Measurements from ENCODE around the gene SLC6A9. TPM values are rescaled to one million over a fixed set of nuclear protein-coding genes. Genes with fewer than 3 reads are reported as not detected.

The SLC6A9 gene
- total and polyA plus RNA-seq, 4 experiments from 2014 or later: 0.75 to 0.84 TPM; not detected in 2

DNA sequence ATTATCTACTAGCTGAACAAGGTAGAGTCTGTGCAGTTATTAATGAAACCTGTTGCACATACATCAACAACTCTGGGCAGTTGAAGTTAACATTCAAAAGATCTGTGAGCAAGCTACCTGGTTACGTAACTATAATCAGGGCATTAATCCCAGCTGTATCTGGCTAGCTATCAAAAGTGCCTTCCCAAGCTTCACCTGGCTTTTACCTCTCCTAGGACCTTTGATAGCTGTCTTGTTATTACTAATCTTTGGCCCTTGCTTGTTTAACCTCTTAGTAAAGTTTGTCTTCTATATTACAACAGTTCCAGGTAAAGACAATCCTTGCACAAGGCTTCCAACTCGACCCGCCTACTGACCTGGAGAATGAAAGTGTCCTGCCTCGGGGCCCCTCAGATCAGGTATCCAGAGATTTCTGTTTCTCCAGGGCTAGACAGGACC, 29.6 kb upstream of the SLC6A9 start:
- H3K36me3 ChIP-seq (ENCODE audit: insufficient read depth, low read length): no peaks in the 10 kb centered on the region
- CTCF ChIA-PET (ENCODE audit: partially characterized antibody): interaction anchor here (0.9 kb wide), 1 partner anchor 9 kb away, joined by 4 read pairs; no protein-coding TSS in a partner anchor
- intact Hi-C loops (cut with micrococcal nuclease): no loop called here

DNA sequence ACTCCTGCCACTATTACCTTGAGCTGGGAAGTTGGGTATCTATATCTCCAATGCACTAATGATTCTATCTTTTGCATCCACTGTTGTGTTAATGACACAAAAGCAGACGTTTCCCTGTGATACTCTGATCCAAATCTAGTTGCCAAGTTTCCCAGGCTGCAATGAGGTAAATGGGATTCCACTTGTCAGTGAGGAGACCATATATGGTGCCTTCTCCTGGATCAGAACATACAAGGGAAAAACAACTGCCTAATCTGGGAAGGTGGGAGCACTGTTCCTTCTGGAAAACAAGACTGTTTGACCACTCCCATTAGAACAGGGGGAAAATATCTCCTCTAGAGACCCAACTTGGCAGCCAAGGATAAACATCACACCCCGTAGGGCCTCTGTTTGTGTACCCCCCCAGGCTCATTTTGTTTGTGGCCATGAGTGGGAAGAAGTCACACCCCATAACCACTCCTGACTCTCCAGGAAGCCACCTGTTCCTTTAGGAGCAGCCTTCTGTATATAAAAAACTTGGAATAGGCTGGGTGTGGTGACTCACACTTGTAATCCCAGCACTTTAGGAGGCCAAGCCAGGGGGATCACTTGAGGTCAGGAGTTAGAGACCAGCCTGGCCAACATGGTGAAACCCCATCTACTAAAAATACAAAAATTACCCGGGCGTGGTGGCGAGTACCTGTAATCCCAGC, 28.5 kb upstream of the SLC6A9 start:
- POLR2A ChIA-PET (ENCODE audit: partially characterized antibody): no interaction called here
- H3K27me3 ChIP-seq (ENCODE audit: insufficient read depth, low read length): no peaks in the 10 kb centered on the region
- H3K4me1 Mint-ChIP-seq: no peaks in the 10 kb centered on the region
- no peaks in the 10 kb centered on the region for H3K9me3 Mint-ChIP-seq
- no peak overlapping the region for H3K27ac ChIP-seq (ENCODE audit: low read depth, low read length)
- H3K36me3 Mint-ChIP-seq: no peaks in the 10 kb centered on the region
- peaks cover 11 to 13% of the 10 kb centered on the region in 2 donors for H3K27me3 Mint-ChIP-seq
- CTCF ChIA-PET (ENCODE audit: partially characterized antibody): no interaction called here
- no peaks in the 10 kb centered on the region for H3K36me3 ChIP-seq (ENCODE audit: insufficient read depth, low read length)
- no peaks in the 10 kb centered on the region for H3K4me1 ChIP-seq (ENCODE audit: insufficient read depth, low read length)
- no peaks in the 10 kb centered on the region for H3K9me3 ChIP-seq (ENCODE audit: control insufficient read depth in 1 of 2, low read length in 2 of 2)
- DNase-seq: no peak
- no peak overlapping the region for H3K4me3 ChIP-seq (ENCODE audit: low read length in 2 of 2)
- no peak overlapping the region for H3K27ac Mint-ChIP-seq
- H3K4me3 Mint-ChIP-seq: no peak overlapping the region
- intact Hi-C loops (cut with micrococcal nuclease): no loop called here

More for the DNA sequence above, 29.6 kb upstream of the SLC6A9 start:
- Histone ChIP-seq H3K27me3 (ENCODE audit: insufficient read depth, low read length) (no peaks in the 10 kb centered on the region), H3K27ac (ENCODE audit: low read depth, low read length) (no peak overlapping the region), H3K9me3 (ENCODE audit: control insufficient read depth in 1 of 2, low read length in 2 of 2) (no peaks in the 10 kb centered on the region), H3K4me1 (ENCODE audit: insufficient read depth, low read length) (no peaks in the 10 kb centered on the region), H3K4me3 (ENCODE audit: low read length in 2 of 2) (no peak overlapping the region)
- DNase-seq: no peak
- H3K4me1 Mint-ChIP-seq: no peaks in the 10 kb centered on the region
- H3K4me3 Mint-ChIP-seq: no peak overlapping the region
- no peaks in the 10 kb centered on the region for H3K9me3 Mint-ChIP-seq
- H3K27ac Mint-ChIP-seq: no peak overlapping the region
- POLR2A ChIA-PET (ENCODE audit: partially characterized antibody): no interaction called here
- peaks cover 11 to 13% of the 10 kb centered on the region in 2 donors for H3K27me3 Mint-ChIP-seq
- no peaks in the 10 kb centered on the region for H3K36me3 Mint-ChIP-seq

- Mint-ChIP-seq H3K36me3 (no peaks in the 10 kb centered on the region), H3K9me3 (no peaks in the 10 kb centered on the region), H3K4me1 (no peaks in the 10 kb centered on the region), H3K27ac (no peak overlapping the region), H3K27me3 (peaks cover 11 to 13% of the 10 kb centered on the region in 2 donors), H3K4me3 (no peak overlapping the region)
- POLR2A ChIA-PET (ENCODE audit: partially characterized antibody): no interaction called here
- no peaks in the 10 kb centered on the region for H3K36me3 ChIP-seq (ENCODE audit: insufficient read depth, low read length)
- no peak overlapping the region for H3K27ac ChIP-seq (ENCODE audit: low read depth, low read length)
- no peak overlapping the region for H3K4me3 ChIP-seq (ENCODE audit: low read length in 2 of 2)
- intact Hi-C loops (cut with micrococcal nuclease): no loop called here
- CTCF ChIA-PET (ENCODE audit: partially characterized antibody): no interaction called here
- no peak for DNase-seq
- no peaks in the 10 kb centered on the region for H3K27me3 ChIP-seq (ENCODE audit: insufficient read depth, low read length)
- no peaks in the 10 kb centered on the region for H3K4me1 ChIP-seq (ENCODE audit: insufficient read depth, low read length)
- no peaks in the 10 kb centered on the region for H3K9me3 ChIP-seq (ENCODE audit: control insufficient read depth in 1 of 2, low read length in 2 of 2)
These were observed 27.9 kb upstream of the SLC6A9 start for GRCh38 chr1:44059212-44059611.

GRCh38 chr1:44057293-44057692, 26.0 kb upstream of the SLC6A9 start:
- H3K36me3 Mint-ChIP-seq: no peaks in the 10 kb centered on the region
- no peaks in the 10 kb centered on the region for H3K4me1 Mint-ChIP-seq
- intact Hi-C loops (cut with micrococcal nuclease): no loop called here
- CTCF ChIA-PET (ENCODE audit: partially characterized antibody): interaction anchor here (1.1 to 2.6 kb wide), 4 partner anchors 10 to 527 kb away, joined by 3 to 17 read pairs (median 7); no protein-coding TSS in a partner anchor
- no peaks in the 10 kb centered on the region for H3K9me3 ChIP-seq (ENCODE audit: control insufficient read depth in 1 of 2, low read length in 2 of 2)
- H3K36me3 ChIP-seq (ENCODE audit: insufficient read depth, low read length): no peaks in the 10 kb centered on the region
- no peak overlapping the region for H3K4me3 ChIP-seq (ENCODE audit: low read length in 2 of 2)
- POLR2A ChIA-PET (ENCODE audit: partially characterized antibody): no interaction called here
- no peak for DNase-seq
- H3K27me3 ChIP-seq (ENCODE audit: insufficient read depth, low read length): no peaks in the 10 kb centered on the region
- H3K4me1 ChIP-seq (ENCODE audit: insufficient read depth, low read length): no peaks in the 10 kb centered on the region
- no peak overlapping the region for H3K27ac ChIP-seq (ENCODE audit: low read depth, low read length)
- no peak overlapping the region for H3K27ac Mint-ChIP-seq
- peaks cover 5 to 6% of the 10 kb centered on the region in 2 donors for H3K27me3 Mint-ChIP-seq
- no peaks in the 10 kb centered on the region for H3K9me3 Mint-ChIP-seq
- H3K4me3 Mint-ChIP-seq: no peak overlapping the region

DNA sequence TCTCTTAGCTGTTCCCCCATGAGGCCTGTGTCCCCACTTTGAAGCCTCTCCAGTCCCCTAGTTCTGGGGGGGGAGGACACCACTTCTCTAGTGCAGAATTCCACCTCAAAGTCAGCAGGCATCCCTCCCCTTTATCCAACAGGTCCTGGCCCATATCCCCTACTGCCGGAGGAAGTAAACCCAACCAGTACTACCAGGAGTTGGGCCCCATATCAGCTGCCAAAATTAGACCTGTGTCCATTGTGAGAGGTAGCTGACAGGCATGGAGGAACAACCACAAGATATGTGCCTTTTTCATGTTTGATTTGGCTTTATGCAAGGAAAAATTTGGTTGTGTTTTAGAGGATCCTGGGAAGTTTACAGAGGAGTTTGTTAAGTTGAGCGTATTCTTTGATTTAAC, 22.1 kb upstream of the SLC6A9 start:
- Mint-ChIP-seq H3K4me3 (no peak overlapping the region), H3K27ac (no peak overlapping the region), H3K4me1 (no peaks in the 10 kb centered on the region), H3K36me3 (no peaks in the 10 kb centered on the region), H3K9me3 (no peaks in the 10 kb centered on the region), H3K27me3 (peaks cover 3 to 7% of the 10 kb centered on the region in 2 donors)
- no peaks in the 10 kb centered on the region for H3K9me3 ChIP-seq (ENCODE audit: control insufficient read depth in 1 of 2, low read length in 2 of 2)
- H3K36me3 ChIP-seq (ENCODE audit: insufficient read depth, low read length): no peaks in the 10 kb centered on the region
- no peak for DNase-seq
- no peaks in the 10 kb centered on the region for H3K4me1 ChIP-seq (ENCODE audit: insufficient read depth, low read length)
- H3K27ac ChIP-seq (ENCODE audit: low read depth, low read length): no peak overlapping the region
- H3K27me3 ChIP-seq (ENCODE audit: insufficient read depth, low read length): no peaks in the 10 kb centered on the region
- intact Hi-C loops (cut with micrococcal nuclease): no loop called here
- no peak overlapping the region for H3K4me3 ChIP-seq (ENCODE audit: low read length in 2 of 2)
- POLR2A ChIA-PET (ENCODE audit: partially characterized antibody): no interaction called here
- CTCF ChIA-PET (ENCODE audit: partially characterized antibody): no interaction called here

- H3K27ac ChIP-seq (ENCODE audit: low read depth, low read length): no peak overlapping the region
- no peaks in the 10 kb centered on the region for H3K27me3 ChIP-seq (ENCODE audit: insufficient read depth, low read length)
- no peaks in the 10 kb centered on the region for H3K4me1 ChIP-seq (ENCODE audit: insufficient read depth, low read length)
- ChIA-PET POLR2A (ENCODE audit: partially characterized antibody) (no interaction called here), CTCF (ENCODE audit: partially characterized antibody) (interaction anchor here (0.6 to 6.2 kb wide), 3 partner anchors 41 to 868 kb away, joined by 5 to 83 read pairs (median 6); no protein-coding TSS in a partner anchor)
- H3K9me3 ChIP-seq (ENCODE audit: control insufficient read depth in 1 of 2, low read length in 2 of 2): no peaks in the 10 kb centered on the region
- DNase-seq: no peak
- Mint-ChIP-seq H3K27ac (no peak overlapping the region), H3K27me3 (peaks cover 11 to 12% of the 10 kb centered on the region in 2 donors), H3K36me3 (no peaks in the 10 kb centered on the region), H3K9me3 (no peaks in the 10 kb centered on the region), H3K4me3 (no peak overlapping the region), H3K4me1 (peaks cover 0 to 5% (median 3%) of the 10 kb centered on the region in 4 donors)
- no peak overlapping the region for H3K4me3 ChIP-seq (ENCODE audit: low read length in 2 of 2)
- H3K36me3 ChIP-seq (ENCODE audit: insufficient read depth, low read length): no peaks in the 10 kb centered on the region
- intact Hi-C loops (cut with micrococcal nuclease): no loop called here
These were observed 19.0 kb upstream of the SLC6A9 start for GRCh38 chr1:44050261-44050660.

GRCh38 chr1:44049839-44050238, 18.6 kb upstream of the SLC6A9 start:
- ChIA-PET CTCF (ENCODE audit: partially characterized antibody) (interaction anchor here (0.6 to 6.2 kb wide), 4 partner anchors 14 to 868 kb away, joined by 5 to 83 read pairs (median 27); no protein-coding TSS in a partner anchor), POLR2A (ENCODE audit: partially characterized antibody) (no interaction called here)
- no peaks in the 10 kb centered on the region for H3K9me3 ChIP-seq (ENCODE audit: control insufficient read depth in 1 of 2, low read length in 2 of 2)
- no peak for DNase-seq
- H3K36me3 Mint-ChIP-seq: no peaks in the 10 kb centered on the region
- H3K4me1 Mint-ChIP-seq: peaks cover 0 to 5% (median 3%) of the 10 kb centered on the region in 4 donors
- H3K4me3 Mint-ChIP-seq: no peak overlapping the region
- peaks cover 12 to 13% of the 10 kb centered on the region in 2 donors for H3K27me3 Mint-ChIP-seq
- intact Hi-C loops (cut with micrococcal nuclease): no loop called here
- H3K27me3 ChIP-seq (ENCODE audit: insufficient read depth, low read length): no peaks in the 10 kb centered on the region
- H3K4me1 ChIP-seq (ENCODE audit: insufficient read depth, low read length): no peaks in the 10 kb centered on the region
- no peaks in the 10 kb centered on the region for H3K36me3 ChIP-seq (ENCODE audit: insufficient read depth, low read length)
- H3K27ac ChIP-seq (ENCODE audit: low read depth, low read length): no peak overlapping the region
- H3K9me3 Mint-ChIP-seq: no peaks in the 10 kb centered on the region
- H3K4me3 ChIP-seq (ENCODE audit: low read length in 2 of 2): no peak overlapping the region
- no peak overlapping the region for H3K27ac Mint-ChIP-seq
